Activated CD8-positive, alpha-beta T cell treated with anti-CD3 and anti-CD28 coated beads, Interleukin-2, amount 10 ng/mL, durations not matched to agents 7 days and 5 days (primary cell): ENCODE results near the gene UROC1. TPM values are rescaled to one million over a fixed set of nuclear protein-coding genes. Genes with fewer than 3 reads are reported as not detected.

Source experiments
- ATAC-seq: fragments of 150-1000 bp; cut with Tn5 transposase; one replicate; pipeline ENCODE4 v1.10.0; 2021; ENCODE audit warnings: moderate library complexity
- CTCF ChIA-PET: fragments of 350-600 bp; sonication (Branson Sonifier 250); formaldehyde crosslinking; loops from one replicate; lab custom pipeline; 2021; ENCODE audit warnings: antibody characterized with exemption; lab: Charles Lee
- POLR2A ChIA-PET: fragments of 350-600 bp; sonication (Branson Sonifier 250); formaldehyde crosslinking; loops from one replicate; lab custom pipeline; 2021; ENCODE audit warnings: antibody characterized with exemption; lab: Charles Lee
- DNase-seq: peaks from one replicate; pipeline ENCODE4 v3.0.0-alpha.2; 2020
- H3K27ac Mint-ChIP-seq: one replicate; pipeline ENCODE4 v1.8.0; 2021; ENCODE audit warnings: mild to moderate bottlenecking, mixed read lengths
- H3K27me3 Mint-ChIP-seq: one replicate; pipeline ENCODE4 v1.8.0; 2021; ENCODE audit warnings: low read depth, mixed read lengths
- H3K36me3 Mint-ChIP-seq: one replicate; pipeline ENCODE4 v1.8.0; 2021; ENCODE audit warnings: low read depth, mixed read lengths
- H3K4me1 Mint-ChIP-seq: one replicate; pipeline ENCODE4 v1.8.0; 2021; ENCODE audit warnings: low read depth, mixed read lengths
- H3K4me3 Mint-ChIP-seq: one replicate; pipeline ENCODE4 v1.8.0; 2021; ENCODE audit warnings: mild to moderate bottlenecking, mixed read lengths
- H3K9me3 Mint-ChIP-seq: one replicate; pipeline ENCODE4 v1.8.0; 2022; ENCODE audit warnings: mixed read lengths; ENCODE audit not compliant: insufficient read depth
- total RNA-seq, 2 experiments: library from RNA; stranded (reverse); gene quantifications; one replicate each; pipeline ENCODE4 v1.2.3, GENCODE V29; 2021

UROC1 gene
- total RNA-seq, 2 experiments from 2014 or later: 0.13 TPM; not detected in 1

DNA sequence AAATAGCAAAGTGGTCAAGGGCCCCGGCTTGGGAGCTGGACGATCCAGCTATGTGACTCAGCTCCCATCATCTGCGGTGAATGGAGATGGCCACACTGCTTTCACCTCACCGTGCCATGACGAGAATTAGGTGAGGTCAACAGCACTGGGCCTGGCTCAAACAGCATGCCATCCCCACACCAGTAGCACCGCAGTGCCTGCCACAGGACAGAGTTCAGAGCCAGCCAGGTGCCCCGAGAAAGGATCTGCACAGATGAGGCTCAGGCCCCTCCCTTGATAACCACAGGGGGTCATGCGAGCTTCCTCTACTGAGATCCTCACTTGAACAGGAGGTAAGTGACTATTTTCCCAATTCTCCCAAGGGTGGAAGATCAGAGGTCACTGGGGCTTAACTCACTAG lies 71.3 kb downstream of the UROC1 start:
- H3K27ac Mint-ChIP-seq: no peak overlapping the region
- DNase-seq (no peak), ATAC-seq (no peak)
- no peak overlapping the region for H3K4me3 Mint-ChIP-seq
- CTCF ChIA-PET: no interaction called here
- POLR2A ChIA-PET: no interaction called here
- no peaks in the 10 kb centered on the region for H3K4me1 Mint-ChIP-seq
- no peaks in the 10 kb centered on the region for H3K27me3 Mint-ChIP-seq
- no peaks in the 10 kb centered on the region for H3K9me3 Mint-ChIP-seq
- peaks cover 7% of the 10 kb centered on the region for H3K36me3 Mint-ChIP-seq

DNA sequence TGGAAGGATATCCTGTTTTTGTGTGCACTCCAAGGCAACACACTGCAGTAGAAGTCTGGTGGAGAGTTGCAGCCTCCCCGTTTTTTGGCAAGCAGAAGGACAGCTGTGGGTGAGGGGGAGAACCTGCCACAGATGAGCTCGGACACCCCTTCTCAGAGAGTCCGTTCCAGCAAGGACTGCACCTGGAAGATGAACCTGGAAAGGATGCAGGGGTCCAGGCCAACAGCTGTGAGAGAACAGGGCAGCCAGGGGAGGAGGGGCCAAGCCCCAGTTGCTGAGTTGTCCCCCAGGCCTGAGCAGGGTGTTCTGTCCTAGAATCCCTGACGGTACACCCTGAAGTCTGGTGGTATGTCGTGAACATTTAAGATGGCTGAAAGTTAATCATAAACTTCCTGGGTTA lies 72.1 kb downstream of the UROC1 start:
- POLR2A ChIA-PET: interaction anchor here (0.6 kb wide), 1 partner anchor 362 kb away, joined by 3 read pairs; no protein-coding TSS in a partner anchor
- no peaks in the 10 kb centered on the region for H3K27me3 Mint-ChIP-seq
- H3K36me3 Mint-ChIP-seq: peaks cover 5% of the 10 kb centered on the region
- DNase-seq: no peak
- no peak for ATAC-seq
- no peak overlapping the region for H3K27ac Mint-ChIP-seq
- no peaks in the 10 kb centered on the region for H3K9me3 Mint-ChIP-seq
- CTCF ChIA-PET: no interaction called here
- H3K4me3 Mint-ChIP-seq: no peak overlapping the region
- no peaks in the 10 kb centered on the region for H3K4me1 Mint-ChIP-seq

DNA sequence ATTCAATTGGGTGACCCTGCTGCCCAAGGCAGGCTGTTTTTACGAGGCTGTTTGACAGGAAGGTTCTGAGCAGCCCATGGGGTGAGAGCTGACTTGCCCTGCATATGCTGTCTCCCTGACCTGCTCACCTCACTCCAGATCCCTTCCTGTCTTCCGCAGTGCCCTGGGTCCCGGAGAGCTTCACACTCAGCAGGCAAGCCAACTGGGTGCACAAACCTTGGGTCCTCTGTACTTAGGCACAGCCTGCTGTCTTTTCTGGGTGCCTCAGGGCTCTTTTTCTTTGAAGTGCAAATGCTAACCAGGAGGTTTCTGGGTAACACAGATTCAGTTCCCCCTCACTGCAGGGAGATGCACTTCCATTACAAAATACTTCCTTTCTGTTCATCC lies 74.7 kb downstream of the UROC1 start:
- ChIA-PET POLR2A (no interaction called here), CTCF (no interaction called here)
- peaks cover 5% of the 10 kb centered on the region for H3K36me3 Mint-ChIP-seq

DNA sequence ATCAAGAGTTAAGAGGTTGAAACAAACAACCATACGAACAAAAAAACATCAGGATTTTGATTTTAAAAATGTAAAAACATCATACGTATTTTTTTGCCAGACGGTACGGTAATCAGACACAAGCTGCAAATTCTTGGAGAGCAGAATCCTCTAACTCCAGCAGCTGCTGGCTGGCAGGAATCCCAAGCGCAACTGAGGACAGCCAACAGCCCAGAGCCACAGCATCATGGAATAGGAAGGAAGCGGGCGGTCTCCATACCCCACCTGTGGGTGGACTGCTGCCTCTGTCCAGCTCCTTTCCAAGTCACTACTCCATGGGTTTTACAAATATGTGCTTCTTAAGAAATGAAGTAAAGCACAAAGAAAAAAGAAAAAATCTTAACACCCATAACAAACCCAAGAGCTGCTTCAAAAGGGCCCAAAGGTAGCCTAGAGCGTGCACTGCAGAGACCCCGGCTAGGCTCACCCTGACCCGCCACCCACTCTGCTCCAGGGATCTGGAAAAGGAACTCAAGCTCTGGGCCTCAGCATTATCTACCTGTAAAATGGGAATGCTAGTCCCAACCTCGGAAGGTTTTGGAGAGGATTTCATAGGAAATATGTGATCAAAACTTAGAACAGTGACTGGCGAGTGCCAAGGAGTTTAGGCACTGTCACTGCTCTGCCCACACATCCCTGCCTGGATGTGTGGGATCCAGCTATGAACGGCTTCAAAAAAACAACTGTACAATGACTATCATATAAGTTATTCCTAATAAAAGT lies 75.3 kb downstream of the UROC1 start:
- Mint-ChIP-seq H3K27me3 (no peaks in the 10 kb centered on the region), H3K4me3 (no peak overlapping the region), H3K36me3 (peaks cover 5% of the 10 kb centered on the region), H3K9me3 (no peaks in the 10 kb centered on the region), H3K27ac (no peak overlapping the region), H3K4me1 (no peaks in the 10 kb centered on the region)
- DNase-seq: no peak
- POLR2A ChIA-PET: no interaction called here
- CTCF ChIA-PET: no interaction called here
- no peak for ATAC-seq

More for the DNA sequence above, 74.7 kb downstream of the UROC1 start:
- H3K9me3 Mint-ChIP-seq: no peaks in the 10 kb centered on the region
- ATAC-seq: no peak
- H3K27me3 Mint-ChIP-seq: no peaks in the 10 kb centered on the region
- DNase-seq: no peak
- no peak overlapping the region for H3K4me3 Mint-ChIP-seq
- H3K4me1 Mint-ChIP-seq: no peaks in the 10 kb centered on the region
- peak overlapping the region; percentile 54 for H3K27ac Mint-ChIP-seq

DNA sequence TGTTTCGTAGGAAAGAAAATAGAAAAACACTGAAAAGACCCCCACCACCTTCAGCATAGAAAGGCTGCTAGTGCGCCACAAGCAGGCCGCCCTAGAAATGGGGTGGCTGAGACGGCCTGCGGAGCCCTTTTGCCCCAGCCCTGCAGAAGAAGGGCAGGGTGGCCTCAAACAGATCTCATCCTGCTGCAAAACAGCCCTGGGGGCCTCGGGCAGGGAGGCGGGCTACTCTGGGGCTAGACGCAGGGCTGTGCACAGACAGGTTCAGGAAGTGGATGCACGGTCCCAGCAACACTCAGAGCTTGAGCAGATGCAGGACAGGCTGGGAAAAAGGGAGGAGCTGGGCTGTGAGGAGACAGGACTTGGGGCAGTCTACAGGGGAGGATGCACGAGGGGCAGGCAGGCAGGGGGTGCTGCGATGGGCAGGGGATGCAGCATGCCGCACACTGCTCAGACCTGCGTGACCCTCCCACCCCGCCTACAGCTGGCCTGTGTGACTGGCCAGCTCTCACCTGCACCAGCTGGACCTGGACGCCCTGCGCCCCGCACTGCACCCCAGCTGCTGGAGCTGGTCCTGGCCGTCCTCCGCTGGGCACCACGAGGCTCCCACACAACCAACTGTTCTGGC lies 76.2 kb downstream of the UROC1 start:
- ATAC-seq (no peak), DNase-seq (no peak)
- Mint-ChIP-seq H3K9me3 (no peaks in the 10 kb centered on the region), H3K4me1 (no peaks in the 10 kb centered on the region), H3K27ac (no peak overlapping the region), H3K36me3 (peaks cover 5% of the 10 kb centered on the region), H3K27me3 (no peaks in the 10 kb centered on the region), H3K4me3 (no peak overlapping the region)
- POLR2A ChIA-PET: no interaction called here
- CTCF ChIA-PET: no interaction called here

DNA sequence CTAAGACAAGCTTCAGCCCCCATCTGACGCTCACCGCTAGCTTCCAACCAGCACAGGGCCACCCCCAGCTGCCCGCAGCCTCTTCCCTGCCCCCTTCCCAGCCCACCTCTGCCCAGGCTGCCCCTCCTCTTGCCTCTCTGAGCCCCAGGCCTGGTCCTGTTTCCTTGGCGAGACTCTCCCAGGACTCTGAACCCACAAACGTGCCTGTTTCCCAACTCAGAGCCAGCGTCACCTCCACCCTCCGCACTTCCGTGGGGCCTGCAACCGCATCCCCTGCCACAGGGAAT lies 76.9 kb downstream of the UROC1 start:
- Mint-ChIP-seq H3K4me1 (no peaks in the 10 kb centered on the region), H3K27me3 (no peaks in the 10 kb centered on the region), H3K9me3 (no peaks in the 10 kb centered on the region), H3K27ac (no peak overlapping the region), H3K36me3 (peaks cover 5% of the 10 kb centered on the region), H3K4me3 (no peak overlapping the region)
- CTCF ChIA-PET: no interaction called here
- POLR2A ChIA-PET: no interaction called here
- ATAC-seq (no peak), DNase-seq (no peak)

DNA sequence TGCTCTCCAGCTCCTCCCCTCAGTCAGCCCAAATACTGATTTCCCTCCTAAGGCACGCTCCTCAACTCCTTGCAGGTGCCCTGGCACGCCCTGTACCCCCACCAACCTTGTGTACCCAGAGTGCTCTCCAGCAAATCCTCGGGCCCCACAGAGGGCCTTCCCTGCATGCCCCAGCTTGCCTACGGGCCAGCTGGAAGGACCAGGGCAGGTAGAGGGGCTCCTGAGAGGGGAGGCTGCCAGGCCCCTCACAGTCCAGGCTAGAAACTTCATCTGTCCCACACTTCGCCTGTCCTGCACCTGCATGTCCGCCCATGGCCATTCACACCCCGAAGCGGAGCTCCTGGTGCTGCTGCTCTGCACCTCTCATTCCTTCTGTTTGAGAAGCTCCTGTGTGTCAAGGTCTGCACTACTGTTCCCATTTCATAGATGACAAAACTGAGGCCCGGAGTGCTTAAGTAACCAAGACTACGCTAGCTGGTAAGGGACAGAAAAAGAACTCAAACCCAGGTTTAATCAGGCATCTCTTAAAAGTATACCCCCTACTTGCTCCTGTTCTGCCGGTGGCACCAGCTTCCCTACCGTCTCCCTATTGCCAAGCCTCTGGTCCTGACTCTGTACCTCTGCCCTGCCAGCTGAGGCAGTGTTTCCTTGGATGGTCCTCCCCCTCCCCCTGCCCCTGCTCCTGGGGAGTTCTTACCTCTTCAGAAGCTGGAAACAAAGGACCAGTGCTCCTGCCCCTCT lies 77.4 kb downstream of the UROC1 start:
- peaks cover 5% of the 10 kb centered on the region for H3K36me3 Mint-ChIP-seq

DNA sequence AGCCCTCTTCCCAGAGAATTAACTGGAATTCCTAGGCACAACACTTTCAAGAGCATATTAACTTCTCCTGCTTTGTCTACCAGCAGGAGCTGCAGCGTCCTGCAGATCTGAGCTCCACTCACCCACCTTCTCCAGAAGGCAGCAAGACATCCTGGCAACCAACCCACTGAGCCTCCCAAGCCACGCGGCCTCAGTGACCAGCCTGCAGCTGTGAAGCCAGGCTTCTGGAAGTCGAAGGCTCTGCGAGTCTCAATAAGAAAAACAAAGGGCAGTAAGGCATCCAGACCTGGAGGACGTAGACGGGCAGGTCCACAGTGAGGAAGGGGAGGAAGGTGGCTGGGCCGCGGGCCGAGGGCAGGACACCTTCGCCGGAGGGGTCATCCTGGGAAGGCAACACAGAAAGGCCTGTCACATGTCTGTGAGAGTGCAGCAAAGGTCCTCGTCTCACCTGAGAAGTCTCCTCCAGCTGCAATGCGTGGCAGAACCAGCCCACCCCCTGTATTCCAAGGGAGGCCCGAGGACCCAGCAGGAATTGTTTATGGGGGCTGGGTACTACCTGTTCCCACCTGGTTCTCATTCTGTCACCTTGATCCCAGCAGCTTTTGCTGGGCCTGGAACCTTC lies 78.1 kb downstream of the UROC1 start:
- H3K9me3 Mint-ChIP-seq: no peaks in the 10 kb centered on the region
- DNase-seq (no peak), ATAC-seq (no peak)
- no peak overlapping the region for H3K27ac Mint-ChIP-seq
- peaks cover 5% of the 10 kb centered on the region for H3K36me3 Mint-ChIP-seq
- ChIA-PET CTCF (no interaction called here), POLR2A (no interaction called here)
- H3K4me3 Mint-ChIP-seq: no peak overlapping the region
- no peaks in the 10 kb centered on the region for H3K4me1 Mint-ChIP-seq
- H3K27me3 Mint-ChIP-seq: no peaks in the 10 kb centered on the region

More for the DNA sequence above, 77.4 kb downstream of the UROC1 start:
- H3K4me1 Mint-ChIP-seq: no peaks in the 10 kb centered on the region
- H3K9me3 Mint-ChIP-seq: no peaks in the 10 kb centered on the region
- H3K27ac Mint-ChIP-seq: no peak overlapping the region
- POLR2A ChIA-PET: no interaction called here
- CTCF ChIA-PET: no interaction called here
- no peak for ATAC-seq
- DNase-seq: no peak
- no peak overlapping the region for H3K4me3 Mint-ChIP-seq
- H3K27me3 Mint-ChIP-seq: no peaks in the 10 kb centered on the region

DNA sequence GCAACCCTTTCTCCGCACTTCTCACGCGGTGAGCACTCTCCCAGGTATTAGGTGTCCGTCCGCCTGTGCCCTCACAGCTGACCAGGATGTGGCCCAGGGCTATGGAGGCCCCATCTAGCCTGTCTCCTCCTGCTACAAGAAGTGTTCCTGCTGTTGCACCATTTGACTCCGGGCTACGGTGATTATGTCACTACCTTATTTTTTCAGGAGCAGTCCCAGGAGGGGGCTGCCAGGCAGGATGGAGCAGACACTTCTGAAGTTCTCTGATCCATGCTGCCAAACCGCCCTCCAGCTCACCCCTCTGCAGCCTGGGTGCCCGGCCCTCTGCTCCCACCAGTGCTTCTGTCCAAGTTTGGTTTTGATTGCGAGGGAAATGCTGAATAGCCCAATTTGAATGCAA lies 78.8 kb downstream of the UROC1 start:
- Mint-ChIP-seq H3K27me3 (no peaks in the 10 kb centered on the region), H3K27ac (no peak overlapping the region), H3K4me3 (no peak overlapping the region), H3K4me1 (no peaks in the 10 kb centered on the region), H3K36me3 (peaks cover 5% of the 10 kb centered on the region), H3K9me3 (no peaks in the 10 kb centered on the region)
- POLR2A ChIA-PET: no interaction called here
- no peak for ATAC-seq
- no peak for DNase-seq
- CTCF ChIA-PET: no interaction called here

DNA sequence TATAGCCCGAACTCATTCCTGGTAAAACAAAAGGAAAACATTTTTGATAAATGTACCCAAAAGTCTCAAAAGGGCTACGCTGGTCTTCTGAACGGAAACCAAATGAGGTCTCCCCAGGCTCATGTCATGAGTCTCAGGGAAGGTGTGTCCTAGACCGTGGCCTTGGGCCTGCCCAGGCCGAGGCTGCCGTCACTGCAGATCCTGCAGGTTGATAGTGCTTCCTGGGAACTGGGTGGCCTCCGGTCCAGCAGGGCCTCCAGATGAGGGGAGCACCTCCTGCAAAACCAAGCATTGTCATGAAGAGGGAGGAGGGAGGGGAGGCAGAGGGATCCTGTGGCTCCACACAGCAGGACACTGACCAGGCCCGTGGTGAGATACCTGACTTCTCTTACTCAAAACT lies 79.4 kb downstream of the UROC1 start:
- DNase-seq (no peak), ATAC-seq (no peak)
- H3K27me3 Mint-ChIP-seq: no peaks in the 10 kb centered on the region
- CTCF ChIA-PET: no interaction called here
- H3K4me3 Mint-ChIP-seq: no peak overlapping the region
- POLR2A ChIA-PET: no interaction called here
- H3K4me1 Mint-ChIP-seq: no peaks in the 10 kb centered on the region
- H3K9me3 Mint-ChIP-seq: no peaks in the 10 kb centered on the region
- H3K36me3 Mint-ChIP-seq: peaks cover 4% of the 10 kb centered on the region
- H3K27ac Mint-ChIP-seq: no peak overlapping the region

DNA sequence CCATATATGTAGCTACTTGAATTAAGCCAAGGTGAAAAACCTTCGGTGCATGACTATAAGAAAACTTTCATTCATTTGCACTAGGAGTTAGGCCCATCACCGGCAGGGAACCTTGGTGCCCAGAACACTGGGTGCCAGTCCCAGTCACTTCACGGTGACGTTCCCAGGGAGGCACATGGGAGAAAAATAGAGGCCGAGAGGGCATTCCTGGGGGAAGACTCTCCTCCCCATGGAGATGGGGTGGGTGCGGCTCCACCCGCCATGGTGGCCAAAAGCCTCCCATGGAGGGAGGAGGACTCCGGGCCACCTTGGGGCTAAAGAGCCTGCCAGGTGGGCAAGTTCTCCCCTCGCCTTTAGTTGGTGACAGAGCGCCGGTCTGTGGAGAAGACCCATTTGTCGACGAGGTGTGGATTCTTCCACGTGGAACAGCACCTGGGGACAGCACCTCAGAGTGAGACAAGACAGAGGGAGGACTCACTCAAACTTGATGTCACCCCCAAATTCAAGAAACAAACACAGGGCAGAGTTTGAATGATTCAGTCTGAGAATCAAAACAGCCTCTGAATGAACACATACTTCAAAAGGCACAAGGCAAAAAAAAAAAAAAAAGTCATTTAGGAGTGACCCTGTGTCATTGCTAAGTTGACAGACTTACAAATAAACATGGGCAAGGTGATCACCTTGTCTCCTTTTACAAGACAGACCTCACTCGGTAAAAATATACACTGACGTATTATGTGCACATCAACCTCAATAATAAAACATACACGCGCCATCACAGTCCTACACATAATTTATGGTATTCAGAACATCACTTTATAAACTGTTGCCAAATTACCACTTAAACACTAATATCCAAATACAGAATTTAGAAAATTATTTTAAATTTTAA lies 80.5 kb downstream of the UROC1 start:
- H3K27ac Mint-ChIP-seq: no peak overlapping the region
- peaks cover 6% of the 10 kb centered on the region for H3K36me3 Mint-ChIP-seq
- no peaks in the 10 kb centered on the region for H3K9me3 Mint-ChIP-seq
- H3K4me3 Mint-ChIP-seq: no peak overlapping the region
- DNase-seq (no peak), ATAC-seq (no peak)
- ChIA-PET CTCF (no interaction called here), POLR2A (no interaction called here)
- no peaks in the 10 kb centered on the region for H3K27me3 Mint-ChIP-seq
- H3K4me1 Mint-ChIP-seq: no peaks in the 10 kb centered on the region
